Coronary artery (tissue), 2 donors: ENCODE data around the gene SP4.
A peak's percentile ranks its signal among the peaks of the same experiment; 100 is the strongest.

ENCODE experiments used
- DNase-seq: peaks from one replicate; pipeline ENCODE4 v3.0.0-alpha.2; 2017; ENCODE audit warnings: low spot score
- H3K27ac ChIP-seq, 2 donors: fragments of 200-600 bp; sonication (generic); one replicate each; pipeline ENCODE4 v1.5.1; 2016 to 2019
- H3K4me3 ChIP-seq: fragments of 200-600 bp; sonication (generic); 2 replicates; pipeline ENCODE4 v1.5.1; 2016; ENCODE audit warnings: mild to moderate bottlenecking, moderate library complexity
- CTCF ChIP-seq: fragments of 200-600 bp; sonication (generic); IDR thresholded peaks from one replicate; pipeline ENCODE4 v1.5.1; 2019; ENCODE audit warnings: antibody characterized with exemption

SP4 gene

GRCh38 chr7:21426286-21427181 is 1.3 kb upstream of the SP4 start:
- Histone ChIP-seq H3K4me3 (peak overlapping the region; percentile 90), H3K27ac (peak overlapping the region in 1 of 2 donors; percentile 27)
- DNase-seq: no peak
- TF ChIP-seq CTCF: no peak

GRCh38 chr7:21427182-21427870 is 557 bp upstream of the SP4 start:
- peak overlapping the region; percentile 94 to 99 for H3K27ac ChIP-seq
- TF ChIP-seq CTCF: no peak
- peak overlapping the region; percentile 90 for H3K4me3 ChIP-seq
- peak; percentile 99 for DNase-seq

GRCh38 chr7:21428659-21428941 is 717 bp downstream of the SP4 start:
- H3K4me3 ChIP-seq: peak overlapping the region; percentile 90
- H3K27ac ChIP-seq: peak overlapping the region; percentile 94 to 99
- TF ChIP-seq CTCF: no peak
- no peak for DNase-seq

- Histone ChIP-seq H3K27ac (no peak overlapping the region), H3K4me3 (peak overlapping the region; percentile 90)
- no peak for DNase-seq
- no peak for TF ChIP-seq CTCF
Observed at GRCh38 chr7:21429021-21429420, 1.1 kb downstream of the SP4 start.

GRCh38 chr7:21429786-21430574 is 2.1 kb downstream of the SP4 start:
- no peak for TF ChIP-seq CTCF
- peak overlapping the region; percentile 2 for H3K4me3 ChIP-seq
- no peak for DNase-seq
- H3K27ac ChIP-seq: no peak overlapping the region

GRCh38 chr7:21430575-21430954 is 2.7 kb downstream of the SP4 start:
- TF ChIP-seq CTCF: no peak
- Histone ChIP-seq H3K27ac (no peak overlapping the region), H3K4me3 (peak overlapping the region; percentile 2)
- DNase-seq: no peak
